ENCODE results near the gene PCDHB9. TPM values are rescaled to one million over a fixed set of nuclear protein-coding genes. Genes with fewer than 3 reads are reported as not detected.

Gene PCDHB9
- total RNA-seq, 1 donor from 2014 or later: 0.40 TPM

DNA sequence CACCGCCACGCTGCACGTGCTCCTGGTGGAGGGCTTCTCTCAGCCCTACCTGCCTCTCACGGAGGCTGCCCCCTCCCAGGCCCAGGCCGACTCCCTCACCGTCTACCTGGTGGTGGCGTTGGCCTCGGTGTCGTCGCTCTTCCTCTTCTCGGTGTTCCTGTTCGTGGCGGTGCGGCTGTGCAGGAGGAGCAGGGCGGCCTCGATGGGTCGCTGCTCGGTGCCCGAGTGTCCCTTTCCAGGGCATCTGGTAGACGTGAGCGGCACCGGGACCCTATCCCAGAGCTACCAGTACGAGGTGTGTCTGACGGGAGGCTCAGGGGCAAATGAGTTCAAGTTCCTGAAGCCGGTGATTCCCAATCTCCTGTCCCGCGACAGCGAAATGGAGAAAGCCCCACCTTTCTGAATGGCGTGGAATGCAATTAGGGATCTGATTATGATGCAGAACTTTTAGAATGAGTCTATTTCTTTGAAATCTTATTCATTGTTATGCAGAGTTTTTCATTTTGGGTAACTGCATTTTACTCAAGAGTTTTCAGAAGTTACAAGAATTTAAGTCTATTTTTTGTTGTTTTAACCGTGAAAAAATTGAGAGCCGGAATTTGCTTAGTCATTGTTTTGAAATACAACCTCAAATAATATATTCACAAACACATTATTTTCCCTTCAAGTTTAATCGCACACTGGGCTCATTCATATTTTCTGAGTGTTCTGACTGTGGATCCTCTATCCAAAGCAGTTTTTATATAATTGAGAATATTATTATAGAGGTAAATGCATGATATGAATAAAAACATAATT is 49.8 kb downstream of the PCDHB9 start:
- no peak for DNase-seq (ENCODE audit: low read depth in 2 of 2)

Other genes with a start within 250 kb of the PCDHB9 start
- 0.20 and 0.22 TPM in 2 replicates for gene PCDHAC2, start 220.7 kb upstream of the PCDHB9 start, total RNA-seq
- gene PCDHB1, start 135.8 kb upstream of the PCDHB9 start, total RNA-seq: not detected in 2 replicates
- 1.3 and 2.2 TPM in 2 replicates for gene PCDHB2, start 92.5 kb upstream of the PCDHB9 start, total RNA-seq
- gene PCDHB3, start 86.7 kb upstream of the PCDHB9 start, total RNA-seq: 0.22 and 0.60 TPM in 2 replicates
- 0.20 and 0.22 TPM in 2 replicates for gene PCDHB4, start 65.3 kb upstream of the PCDHB9 start, total RNA-seq
- gene PCDHB5, start 52.0 kb upstream of the PCDHB9 start, total RNA-seq: 0.87 and 1.8 TPM in 2 replicates
- under 0.01 and 0.20 TPM in 2 replicates for gene PCDHB6, start 37.1 kb upstream of the PCDHB9 start, total RNA-seq
- 0.44 and 2.4 TPM in 2 replicates for gene PCDHB7, start 14.5 kb upstream of the PCDHB9 start, total RNA-seq
- 0.40 and 0.44 TPM in 2 replicates for gene PCDHB8, start 9.4 kb upstream of the PCDHB9 start, total RNA-seq
- 0.22 and 0.99 TPM in 2 replicates for gene PCDHB16, start 4.8 kb upstream of the PCDHB9 start, total RNA-seq
- 0.44 and 1.8 TPM in 2 replicates for gene PCDHB10, start 5.2 kb downstream of the PCDHB9 start, total RNA-seq
- gene PCDHB11, start 12.5 kb downstream of the PCDHB9 start, total RNA-seq: 0.44 and 1.8 TPM in 2 replicates
- gene PCDHB12, start 21.6 kb downstream of the PCDHB9 start, total RNA-seq: 0.44 and 1.4 TPM in 2 replicates
- gene PCDHB13, start 26.8 kb downstream of the PCDHB9 start, total RNA-seq: 0.87 and 2.6 TPM in 2 replicates
- 1.1 and 1.4 TPM in 2 replicates for gene PCDHB14, start 36.2 kb downstream of the PCDHB9 start, total RNA-seq
- 0.44 and 1.4 TPM in 2 replicates for gene PCDHB15, start 58.2 kb downstream of the PCDHB9 start, total RNA-seq
- gene SLC25A2, start 116.9 kb downstream of the PCDHB9 start, total RNA-seq: under 0.01 and 0.20 TPM in 2 replicates
- 56.7 and 63.5 TPM in 2 replicates for gene TAF7, start 133.6 kb downstream of the PCDHB9 start, total RNA-seq
- gene PCDHGA1, start 143.4 kb downstream of the PCDHB9 start, total RNA-seq: 0.40 and 0.44 TPM in 2 replicates
- 0.65 and 0.79 TPM in 2 replicates for gene PCDHGA2, start 151.6 kb downstream of the PCDHB9 start, total RNA-seq
- gene PCDHGA3, start 156.7 kb downstream of the PCDHB9 start, total RNA-seq: 0.40 and 0.44 TPM in 2 replicates
- 0.87 and 1.6 TPM in 2 replicates for gene PCDHGB1, start 162.9 kb downstream of the PCDHB9 start, total RNA-seq
- gene PCDHGA4, start 167.9 kb downstream of the PCDHB9 start, total RNA-seq: 2.0 TPM in 2 replicates
- 1.3 and 1.4 TPM in 2 replicates for gene PCDHGB2, start 172.8 kb downstream of the PCDHB9 start, total RNA-seq
- 0.44 and 0.60 TPM in 2 replicates for gene PCDHGA5, start 177.0 kb downstream of the PCDHB9 start, total RNA-seq
- 2.0 and 3.8 TPM in 2 replicates for gene PCDHGB3, start 183.1 kb downstream of the PCDHB9 start, total RNA-seq
- gene PCDHGA6, start 186.7 kb downstream of the PCDHB9 start, total RNA-seq: 1.7 and 2.4 TPM in 2 replicates
- 0.65 and 0.99 TPM in 2 replicates for gene PCDHGA7, start 195.6 kb downstream of the PCDHB9 start, total RNA-seq
- gene PCDHGB4, start 200.5 kb downstream of the PCDHB9 start, total RNA-seq: 8.3 and 10.1 TPM in 2 replicates
- gene PCDHGA8, start 205.5 kb downstream of the PCDHB9 start, total RNA-seq: 1.1 and 1.2 TPM in 2 replicates
- 7.4 and 9.5 TPM in 2 replicates for gene PCDHGB5, start 210.8 kb downstream of the PCDHB9 start, total RNA-seq
- 0.87 and 2.2 TPM in 2 replicates for gene PCDHGA9, start 215.6 kb downstream of the PCDHB9 start, total RNA-seq
- gene PCDHGB6, start 220.9 kb downstream of the PCDHB9 start, total RNA-seq: 1.3 and 2.4 TPM in 2 replicates
- 2.6 and 5.0 TPM in 2 replicates for gene PCDHGA10, start 225.8 kb downstream of the PCDHB9 start, total RNA-seq
- 4.1 and 6.2 TPM in 2 replicates for gene PCDHGB7, start 230.5 kb downstream of the PCDHB9 start, total RNA-seq
- gene PCDHGA11, start 233.9 kb downstream of the PCDHB9 start, total RNA-seq: 4.1 and 4.4 TPM in 2 replicates
- 1.8 and 2.8 TPM in 2 replicates for gene PCDHGA12, start 243.3 kb downstream of the PCDHB9 start, total RNA-seq

Data from lung microvascular endothelial cell (primary cell).